NT2/D1 (cell line): ENCODE results near the gene SLC22A15.

Experiments used
- YY1 ChIP-seq: IDR thresholded peaks from 2 replicates; pipeline ENCODE4 v1.6.1; 2011; ENCODE audit not compliant: insufficient read length, insufficient read depth
- ZNF274 ChIP-seq: IDR thresholded peaks from 2 replicates; pipeline ENCODE4 v1.6.1; 2011; ENCODE audit warnings: mild to moderate bottlenecking, low read depth, low read length

DNA sequence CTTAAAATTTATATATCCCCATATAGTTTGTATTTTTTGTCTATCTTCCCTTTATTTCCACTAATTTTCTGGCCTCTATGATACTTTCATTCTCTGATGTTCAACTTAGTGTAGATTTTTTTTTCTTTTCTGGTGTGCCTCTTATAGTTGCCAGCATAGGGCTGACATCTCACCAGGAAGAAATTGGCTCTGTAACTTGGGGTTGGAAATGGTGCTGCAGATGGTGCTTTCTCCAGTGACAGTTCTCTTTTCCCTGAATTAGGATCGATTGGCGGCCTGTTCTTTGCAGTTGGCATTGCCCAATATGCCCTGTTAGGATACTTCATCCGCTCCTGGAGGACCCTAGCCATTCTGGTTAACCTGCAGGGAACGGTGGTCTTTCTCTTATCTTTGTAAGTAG, 50.3 kb downstream of the SLC22A15 start:
- no peak for TF ChIP-seq ZNF274
- no peak for TF ChIP-seq YY1
